SH-SY5Y (cell line): ENCODE data around the gene BOK.

ENCODE experiments used
- GATA2 ChIP-seq: IDR thresholded peaks from 2 replicates; pipeline ENCODE4 v1.6.1; 2011; ENCODE audit warnings: mild to moderate bottlenecking, low read depth, low read length
- GATA3 ChIP-seq: IDR thresholded peaks from 2 replicates; pipeline ENCODE4 v1.6.1; 2011; ENCODE audit warnings: low read depth, mild to moderate bottlenecking, low read length, moderate library complexity

DNA sequence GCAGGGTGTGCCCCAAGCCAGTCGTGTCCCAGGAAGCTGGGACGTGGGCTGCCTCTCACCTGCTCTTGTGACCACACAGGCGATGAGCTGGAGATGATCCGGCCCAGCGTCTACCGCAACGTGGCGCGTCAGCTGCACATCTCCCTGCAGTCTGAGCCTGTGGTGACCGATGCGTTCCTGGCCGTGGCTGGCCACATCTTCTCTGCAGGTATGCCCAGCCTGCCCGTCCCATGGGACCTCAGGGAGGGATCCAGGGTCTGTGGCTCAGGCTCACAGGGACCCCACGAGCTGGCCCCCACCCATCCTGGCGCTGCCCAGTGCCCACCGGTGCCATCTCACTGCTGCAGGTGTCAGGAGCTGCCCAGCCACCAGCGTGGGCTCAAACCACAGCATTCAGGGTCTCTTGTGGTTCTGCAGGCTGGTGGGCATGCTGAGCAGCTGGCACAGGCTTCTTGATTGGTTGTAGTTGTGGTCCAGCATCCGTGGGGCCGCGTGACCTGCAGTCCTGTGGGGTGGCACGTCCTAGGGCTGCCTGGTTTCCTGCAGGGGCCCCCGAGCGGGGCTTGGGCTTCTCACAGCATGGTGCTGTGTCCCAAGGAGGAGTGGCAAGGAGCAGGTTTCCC, 3.8 kb downstream of the BOK start:
- TF ChIP-seq GATA2 (no peak), GATA3 (no peak)
